SK-N-DZ (cell line): ENCODE results near the gene WDSUB1.

Experiments used
- DNase-seq: peaks from one replicate; pipeline ENCODE4 v3.0.0-alpha.2; 2015; ENCODE audit warnings: low spot score

The WDSUB1 gene

GRCh38 chr2:159266554-159266953 is 19.9 kb downstream of the WDSUB1 start:
- DNase-seq: no peak

GRCh38 chr2:159265171-159265576 is 21.3 kb downstream of the WDSUB1 start:
- DNase-seq: no peak

GRCh38 chr2:159262904-159263303 is 23.6 kb downstream of the WDSUB1 start:
- no peak for DNase-seq

GRCh38 chr2:159262226-159262625 is 24.3 kb downstream of the WDSUB1 start:
- no peak for DNase-seq

GRCh38 chr2:159256159-159256558 is 30.3 kb downstream of the WDSUB1 start:
- DNase-seq: no peak

- DNase-seq: no peak
Measured at GRCh38 chr2:159252905-159253304, 33.6 kb downstream of the WDSUB1 start.

- no peak for DNase-seq
Measured at GRCh38 chr2:159251296-159252173, 35.0 kb downstream of the WDSUB1 start.

GRCh38 chr2:159249990-159250715 is 36.4 kb downstream of the WDSUB1 start:
- DNase-seq: no peak

- DNase-seq: no peak
Measured at GRCh38 chr2:159246325-159246988, 40.0 kb downstream of the WDSUB1 start.

GRCh38 chr2:159243529-159243928 is 43.0 kb downstream of the WDSUB1 start:
- DNase-seq: no peak

- no peak for DNase-seq
Measured at GRCh38 chr2:159234868-159235267, 51.6 kb downstream of the WDSUB1 start.

- no peak for DNase-seq
Measured at GRCh38 chr2:159232456-159233170, 53.9 kb downstream of the WDSUB1 start.

GRCh38 chr2:159230145-159230877 is 56.2 kb downstream of the WDSUB1 start:
- no peak for DNase-seq

GRCh38 chr2:159229476-159230144 is 56.9 kb downstream of the WDSUB1 start:
- no peak for DNase-seq

- DNase-seq: no peak
Measured at GRCh38 chr2:159228081-159228581, 58.4 kb downstream of the WDSUB1 start.

- no peak for DNase-seq
Measured at GRCh38 chr2:159227467-159227866, 59.0 kb downstream of the WDSUB1 start.

GRCh38 chr2:159226608-159227385 is 59.7 kb downstream of the WDSUB1 start:
- no peak for DNase-seq

GRCh38 chr2:159226059-159226461 is 60.4 kb downstream of the WDSUB1 start:
- DNase-seq: no peak
